Esophagus muscularis mucosa (tissue), 4 donors: ENCODE data around the gene PCSK6. TPM values are rescaled to one million over a fixed set of nuclear protein-coding genes. Genes with fewer than 3 reads are reported as not detected.

Experiments used
- DNase-seq: peaks from one replicate; pipeline ENCODE4 v3.0.0-alpha.2; 2017; ENCODE audit errors: extremely low spot score
- H3K27ac ChIP-seq, 4 donors: fragments of 200-600 bp; sonication (generic); replicated peaks in 1 of 4; 1 replicate in 3 of 4; 2 replicates in 1 of 4; pipeline ENCODE4 v1.5.1; 2016 to 2019; ENCODE audit warnings: mild to moderate bottlenecking in 1 of 4
- H3K27me3 ChIP-seq, 4 donors: fragments of 200-600 bp; sonication (generic); one replicate each; pipeline versions ENCODE4 v1.5.1 to v1.6.0; 2016 to 2019
- H3K36me3 ChIP-seq, 4 donors: fragments of 200-600 bp; sonication (generic); one replicate each; pipeline ENCODE4 v1.5.1; 2016 to 2019
- H3K4me1 ChIP-seq, 4 donors: fragments of 200-600 bp; sonication (generic); one replicate each; pipeline ENCODE4 v1.5.1; 2016 to 2019
- H3K4me3 ChIP-seq, 4 donors: fragments of 200-600 bp; sonication (generic); 1 replicate in 2 of 4; 2 replicates in 2 of 4; pipeline ENCODE4 v1.5.1; 2016 to 2019; ENCODE audit warnings: mild to moderate bottlenecking in 4 of 4, moderate library complexity in 1 of 4
- H3K9me3 ChIP-seq, 4 donors: fragments of 200-600 bp; sonication (generic); 1 replicate in 3 of 4; 2 replicates in 1 of 4; pipeline ENCODE4 v1.5.1; 2016 to 2019
- CTCF ChIP-seq, 3 experiments: fragments of 200-600 bp in 2 of 3; fragments of 450-650 bp in 1 of 3; sonication (generic) in 2 of 3; IDR thresholded peaks; one replicate each; pipeline ENCODE4 v1.5.1; 2017 to 2019; ENCODE audit warnings: antibody characterized with exemption in 3 of 3, mild to moderate bottlenecking in 2 of 3, moderate library complexity in 1 of 3
- EP300 ChIP-seq: sonication (generic); formaldehyde crosslinking; IDR thresholded peaks from one replicate; pipeline ENCODE4 v1.6.1; 2017; ENCODE audit warnings: antibody characterized with exemption
- POLR2A ChIP-seq: fragments of 450-650 bp; IDR thresholded peaks from one replicate; pipeline ENCODE4 v1.6.1; 2017; ENCODE audit warnings: antibody characterized with exemption, moderate library complexity, mild to moderate bottlenecking, low read depth
- POLR2AphosphoS5 ChIP-seq, 2 donors: sonication (generic); formaldehyde crosslinking; IDR thresholded peaks; one replicate each; pipeline ENCODE4 v1.6.1; 2017; ENCODE audit warnings: antibody characterized with exemption in 2 of 2
- WGBS: methylation state at CpG from one replicate; pipeline ENCODE4 v1.1.5; 2018; 5-methylcytosine and 5-hydroxymethylcytosine counted together
- intact Hi-C: fragments of 100-400 bp; cut with DNase I; formaldehyde crosslinking; loops from one replicate; pipeline ENCODE4 v1.15.1; 2023
- total RNA-seq, 4 donors: library from RNA; depleted of rRNA; stranded (reverse); fragments of >200 nt; gene quantifications; one replicate each; pipeline versions ENCODE4 v1.1.0 to v1.2.1, GENCODE V29; 2016

The PCSK6 gene
- total RNA-seq, 4 donors from 2014 or later, result 13.6 to 24.1 (median 15.3) TPM

- H3K4me1 ChIP-seq, result peaks cover 7 to 19% (median 9%) of the 10 kb centered on the region in 4 donors
- TF ChIP-seq CTCF (IDR thresholded peaks at IDR 0.05), result no peak
- TF ChIP-seq EP300, result no peak
- no peak for TF ChIP-seq POLR2A
- TF ChIP-seq POLR2AphosphoS5 (IDR thresholded peaks at IDR 0.05), result no peak
- H3K9me3 ChIP-seq, result no peaks in the 10 kb centered on the region
- peaks cover 0 to 5% (median 0%) of the 10 kb centered on the region in 4 donors for H3K27me3 ChIP-seq
- WGBS, result 81% methylated on average over 4 of the region's 7 CpGs
- H3K4me3 ChIP-seq, result no peak overlapping the region
- H3K36me3 ChIP-seq, result peaks cover 0 to 35% (median 0%) of the 10 kb centered on the region in 4 donors
- intact Hi-C loops, result no loop called here
- H3K27ac ChIP-seq, result no peak overlapping the region
- DNase-seq, result no peak
Measured at GRCh38 chr15:101435761-101436160, 53.7 kb downstream of the PCSK6 start.

DNA sequence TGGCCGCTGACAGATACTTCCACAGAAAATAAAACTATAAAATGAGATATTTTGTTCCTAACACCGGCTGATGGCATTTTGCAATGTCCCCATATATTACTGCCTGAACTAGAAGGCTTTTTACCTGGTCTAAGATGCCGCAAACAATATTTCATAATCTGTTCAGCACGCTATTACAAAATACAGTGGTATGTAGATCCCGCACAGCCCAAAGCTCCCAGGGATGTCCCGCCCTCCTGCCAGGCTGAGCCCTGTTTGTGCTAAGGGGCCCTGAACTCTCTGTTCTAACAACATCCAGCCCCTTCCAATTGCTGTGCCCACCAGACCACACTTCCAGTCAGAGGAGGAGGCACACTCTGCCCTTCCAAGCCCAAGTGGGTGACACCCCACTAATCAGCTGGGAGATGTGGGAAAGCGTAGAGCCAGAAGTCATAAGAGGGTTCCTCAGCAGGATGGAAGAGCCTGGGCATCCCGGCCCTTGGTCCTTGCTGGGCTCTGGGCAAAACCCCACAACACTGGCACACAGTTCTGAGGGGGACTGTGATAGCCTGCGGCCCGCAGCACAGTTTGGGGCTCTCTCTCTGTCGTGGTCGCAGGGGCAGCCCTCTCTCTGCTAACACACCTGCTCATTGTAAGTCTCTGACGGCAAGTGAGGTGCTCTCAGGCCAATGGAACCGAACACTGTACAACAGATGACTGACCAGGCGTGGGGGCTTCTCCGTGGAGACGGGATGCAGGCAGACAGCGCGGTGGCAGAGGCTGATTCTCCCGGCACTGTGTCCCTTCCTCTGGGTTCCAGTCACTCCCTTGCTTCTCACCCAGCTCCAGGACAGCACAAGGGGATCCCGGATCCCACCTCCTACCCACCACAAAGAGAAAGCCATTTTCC lies 55.2 kb downstream of the PCSK6 start:
- no peak overlapping the region for H3K4me3 ChIP-seq
- intact Hi-C loops, result no loop called here
- WGBS, result 86% methylated on average over 21 of the region's 21 CpGs
- H3K4me1 ChIP-seq, result peaks cover 3 to 7% (median 6%) of the 10 kb centered on the region in 4 donors
- no peak for DNase-seq
- H3K27me3 ChIP-seq, result peaks cover 0 to 5% (median 0%) of the 10 kb centered on the region in 4 donors
- TF ChIP-seq CTCF (IDR thresholded peaks at IDR 0.05) (no peak), EP300 (no peak), POLR2AphosphoS5 (IDR thresholded peaks at IDR 0.05) (no peak), POLR2A (no peak)
- peaks cover 0 to 48% (median 0%) of the 10 kb centered on the region in 4 donors for H3K36me3 ChIP-seq
- H3K27ac ChIP-seq, result no peak overlapping the region
- H3K9me3 ChIP-seq, result no peaks in the 10 kb centered on the region

- no peak for TF ChIP-seq POLR2A
- no peak for TF ChIP-seq EP300
- TF ChIP-seq CTCF (IDR thresholded peaks at IDR 0.05), result no peak
- no peak for TF ChIP-seq POLR2AphosphoS5 (IDR thresholded peaks at IDR 0.05)
- Histone ChIP-seq H3K27ac (no peak overlapping the region), H3K36me3 (peaks cover 0 to 48% (median 0%) of the 10 kb centered on the region in 4 donors), H3K4me1 (peaks cover 0 to under 1% (median 0%) of the 10 kb centered on the region in 4 donors), H3K9me3 (no peaks in the 10 kb centered on the region), H3K27me3 (peaks cover 0 to 5% (median 0%) of the 10 kb centered on the region in 4 donors), H3K4me3 (no peak overlapping the region)
- 77% methylated on average over 7 of the region's 7 CpGs for WGBS
- intact Hi-C loops, result no loop called here
- DNase-seq, result no peak
Measured at GRCh38 chr15:101433396-101433795, 56.1 kb downstream of the PCSK6 start.

- intact Hi-C loops, result no loop called here
Measured at GRCh38 chr15:101432982-101433381, 56.5 kb downstream of the PCSK6 start.

More at GRCh38 chr15:101432982-101433381, 56.5 kb downstream of the PCSK6 start:
- Histone ChIP-seq H3K27me3 (peaks cover 0 to 9% (median 0%) of the 10 kb centered on the region in 4 donors), H3K4me3 (no peak overlapping the region), H3K9me3 (no peaks in the 10 kb centered on the region), H3K36me3 (peaks cover 0 to 51% (median 0%) of the 10 kb centered on the region in 4 donors), H3K4me1 (no peaks in the 10 kb centered on the region), H3K27ac (no peak overlapping the region)
- TF ChIP-seq POLR2A (no peak), CTCF (IDR thresholded peaks at IDR 0.05) (no peak), POLR2AphosphoS5 (IDR thresholded peaks at IDR 0.05) (no peak), EP300 (no peak)
- WGBS, result 81% methylated on average over 3 of the region's 3 CpGs
- DNase-seq, result no peak
